HG03064 (cell line): ENCODE results near the gene NOC2L.
"Not testable (repeated sequence)": the region's sequence is repeated elsewhere in the genome, so short reads cannot be mapped to it uniquely, and the experiment has no call there.

ENCODE experiments used
- ATAC-seq: cut with Tn5 transposase; IDR thresholded peaks from one replicate; pipeline ENCODE4 v1.9.1; 2021; ENCODE audit warnings: low read depth; ENCODE audit not compliant: unreplicated experiment

The NOC2L gene

GRCh38 chr1:994546-994945, 35.5 kb upstream of the NOC2L start:
- ATAC-seq: not testable (repeated sequence)

- no peak for ATAC-seq
Observed at GRCh38 chr1:993379-993995, 34.4 kb upstream of the NOC2L start.

DNA sequence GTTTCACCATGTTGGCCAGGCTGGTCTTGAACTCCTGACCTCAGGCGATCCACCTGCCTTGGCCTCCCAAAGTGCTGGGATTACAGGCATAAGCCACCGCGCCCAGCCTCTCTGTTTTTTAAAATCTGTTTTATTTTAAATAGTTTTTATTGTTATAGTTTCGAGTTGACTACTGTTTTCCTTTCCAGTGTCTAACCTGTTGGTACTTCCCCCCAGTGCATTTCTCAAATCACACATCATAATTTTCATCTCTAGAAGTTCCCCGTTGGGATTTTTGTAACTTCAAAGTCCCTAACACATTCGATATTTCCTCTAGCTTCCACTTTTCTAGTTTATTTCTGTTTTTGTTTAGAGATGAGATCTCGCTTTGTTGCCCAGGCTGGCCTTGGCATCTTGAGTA, 33.3 kb upstream of the NOC2L start:
- ATAC-seq: no peak

DNA sequence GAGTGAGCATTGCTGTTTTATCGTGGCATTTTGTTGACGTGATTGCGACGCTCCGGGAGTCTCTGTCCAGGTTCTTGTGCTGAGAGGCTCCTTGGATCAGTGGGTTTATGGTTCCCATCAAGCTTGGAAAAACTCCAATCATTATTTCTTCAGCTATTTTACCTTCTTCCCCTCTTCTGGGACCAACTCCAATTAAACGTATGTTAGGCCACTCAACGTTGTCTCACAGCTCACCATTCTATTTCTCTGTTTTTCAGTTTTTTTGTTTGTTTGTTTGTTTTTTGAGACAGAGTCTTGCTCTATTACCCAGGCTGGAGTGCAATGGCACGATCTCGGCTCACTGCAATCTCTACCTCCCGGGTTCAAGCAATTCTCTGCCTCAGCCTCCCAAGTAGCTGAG, 32.8 kb upstream of the NOC2L start:
- no peak for ATAC-seq

DNA sequence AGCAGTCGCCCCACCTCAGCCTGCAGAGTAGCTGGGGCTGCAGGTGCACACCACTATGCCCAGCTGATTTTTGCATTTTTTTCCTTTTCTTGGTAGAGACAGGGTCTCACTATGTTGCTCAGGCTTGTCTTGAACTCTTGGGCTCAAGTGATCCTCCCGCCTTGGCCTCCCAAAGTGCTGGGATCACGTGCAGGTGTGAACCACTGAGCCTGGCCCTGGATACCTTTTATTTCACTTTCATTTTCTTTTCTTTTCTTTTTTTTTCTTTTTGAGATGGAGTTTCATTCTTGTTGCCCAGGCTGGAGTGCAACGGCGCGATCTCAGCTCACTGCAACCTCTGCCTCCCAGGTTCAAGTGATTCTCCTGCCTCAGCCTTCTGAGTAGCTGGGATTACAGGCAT, 32.2 kb upstream of the NOC2L start:
- ATAC-seq: not testable (repeated sequence)

GRCh38 chr1:988061-988460, 29.0 kb upstream of the NOC2L start:
- ATAC-seq: not testable (repeated sequence)

GRCh38 chr1:985126-985525, 26.1 kb upstream of the NOC2L start:
- ATAC-seq: no peak

DNA sequence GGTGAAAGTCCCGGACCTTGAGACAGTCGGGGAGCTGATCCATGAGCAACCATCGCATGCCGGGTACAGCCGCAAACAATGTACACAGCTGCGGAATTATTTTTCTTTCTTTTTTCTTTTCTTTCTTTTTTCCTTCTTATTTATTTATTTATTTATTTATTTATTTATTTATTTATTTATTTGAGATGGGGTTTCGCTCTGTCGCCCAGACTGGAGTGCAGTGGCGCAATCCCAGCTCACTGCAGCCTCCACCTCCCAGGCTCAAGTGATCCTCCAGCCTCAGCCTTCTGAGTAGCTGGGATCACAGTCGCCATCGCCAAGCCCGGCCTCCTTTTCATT, 25.4 kb upstream of the NOC2L start:
- no peak for ATAC-seq

- ATAC-seq: no peak
Observed at GRCh38 chr1:983798-984475, 24.9 kb upstream of the NOC2L start.

DNA sequence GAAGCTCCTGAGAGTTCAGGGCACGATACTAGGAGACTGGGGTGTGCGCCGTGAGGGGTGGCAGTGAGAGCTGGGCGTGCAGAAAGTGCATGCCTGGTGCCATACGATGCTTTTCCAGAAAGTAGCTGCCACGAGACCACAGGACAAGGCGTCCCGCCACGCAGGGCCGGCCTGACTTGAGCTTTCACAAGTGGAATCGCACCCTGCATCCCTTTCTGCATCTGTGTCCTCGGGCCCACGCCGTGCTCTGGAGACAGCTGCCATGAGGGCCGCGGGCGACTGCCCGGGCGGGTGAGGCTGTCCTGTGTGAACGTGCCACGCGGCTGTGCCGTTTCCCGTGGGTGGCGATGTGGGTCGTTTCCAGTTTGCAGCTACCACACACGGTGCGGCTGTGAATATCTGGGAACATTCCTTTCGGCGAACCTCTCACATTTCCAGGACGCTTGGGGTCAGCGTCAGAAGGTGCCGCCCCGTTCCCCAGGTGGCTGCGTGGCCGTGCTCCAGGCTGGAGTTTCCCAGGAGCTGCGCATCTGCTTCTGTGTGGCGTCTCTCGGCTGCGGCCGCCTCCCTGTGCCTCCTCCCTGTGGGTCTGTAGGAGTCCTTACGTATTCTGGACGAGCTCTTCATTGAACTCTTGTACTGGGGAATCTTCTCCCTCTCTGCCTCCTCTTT, 23.8 kb upstream of the NOC2L start:
- ATAC-seq: no peak

GRCh38 chr1:981955-982558, 23.0 kb upstream of the NOC2L start, which contains the start of gene PERM1:
Gene PERM1 (minus strand): TSS chr1:982093. CDS start chr1:981029, 1,064 bp downstream.
- no peak for ATAC-seq

DNA sequence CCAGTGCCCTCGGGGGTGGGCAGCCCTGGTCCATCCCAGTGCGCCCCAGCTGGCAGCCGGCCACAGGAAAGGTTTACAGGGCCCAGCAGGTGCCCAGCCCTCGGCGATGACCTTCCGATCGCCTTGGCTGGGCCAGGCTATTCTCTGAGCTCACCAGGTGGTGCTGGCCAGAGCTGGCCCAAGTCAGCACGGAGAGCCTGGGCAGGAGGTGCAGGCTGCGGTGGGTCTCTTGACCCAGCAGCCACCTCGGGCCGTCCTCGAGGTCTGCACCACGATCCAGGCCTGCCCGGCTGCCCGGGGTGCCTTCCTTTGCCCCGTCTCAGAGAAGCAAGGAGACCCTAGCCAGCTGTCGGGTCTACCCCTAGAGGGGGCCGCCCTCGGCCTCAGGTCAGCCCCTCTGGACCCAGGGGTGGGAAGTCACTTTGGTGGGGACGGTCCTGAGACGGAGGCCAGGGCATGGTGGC, 22.5 kb upstream of the NOC2L start:
- no peak for ATAC-seq

DNA sequence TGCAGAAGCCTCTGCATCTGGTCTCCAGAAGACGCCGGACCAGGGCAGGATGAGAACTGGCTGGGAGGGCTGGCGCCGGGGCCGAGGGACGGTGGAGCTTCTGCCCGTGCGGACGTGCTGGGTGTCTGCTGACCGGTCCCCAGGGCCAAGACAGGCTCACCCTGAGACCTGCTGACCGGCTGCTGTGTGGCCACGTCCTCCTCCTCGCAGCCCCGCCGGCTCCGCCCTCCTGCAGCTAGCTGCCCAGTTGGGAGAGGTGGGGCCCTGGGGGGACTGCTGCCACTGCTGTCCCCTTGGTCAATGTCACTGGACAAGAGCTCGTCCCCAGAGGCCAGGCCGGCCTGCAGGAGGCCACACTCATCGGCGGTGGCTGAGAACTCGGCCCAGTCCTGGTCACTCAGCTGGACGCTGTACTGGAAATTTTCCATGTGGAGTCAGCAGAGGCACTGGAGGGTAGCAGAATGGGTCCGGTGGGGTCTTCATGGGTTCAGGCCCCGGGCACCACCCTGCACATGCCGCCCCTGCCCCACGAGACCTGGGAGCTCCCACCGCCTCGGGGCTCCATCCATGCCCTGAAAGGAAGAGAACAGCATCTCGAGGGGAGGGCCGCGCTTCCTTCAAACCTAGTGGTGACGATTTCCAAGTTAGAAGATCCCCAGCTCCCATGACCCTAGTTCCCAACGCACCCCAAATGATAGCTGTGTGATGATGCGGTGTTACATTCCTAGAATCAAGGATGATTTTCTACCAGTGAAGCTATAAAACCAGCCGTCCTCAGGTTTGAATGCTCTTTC, 21.7 kb upstream of the NOC2L start:
- ATAC-seq: no peak

DNA sequence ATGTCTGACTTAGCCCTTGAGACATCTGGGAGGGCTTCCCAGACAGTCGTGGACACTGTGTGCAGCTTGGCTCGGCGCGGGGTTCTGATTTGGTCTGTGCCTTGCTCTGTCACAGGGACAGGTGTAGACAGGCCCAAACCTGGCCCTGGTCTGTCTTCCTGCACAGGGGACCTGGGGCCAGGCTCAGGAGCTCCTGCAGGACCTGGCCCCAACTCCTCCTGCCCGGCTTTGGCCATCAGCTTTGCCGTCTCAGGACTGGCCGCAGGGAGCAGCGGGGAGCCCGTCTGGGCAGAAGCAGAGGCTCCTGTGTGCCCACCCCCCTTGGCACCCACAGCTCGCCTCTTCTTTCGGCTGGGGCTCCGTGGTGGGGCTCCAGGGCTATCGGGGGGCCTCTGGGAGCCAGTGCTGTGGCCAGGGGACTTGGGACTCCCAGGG, 21.1 kb upstream of the NOC2L start:
- ATAC-seq: no peak

DNA sequence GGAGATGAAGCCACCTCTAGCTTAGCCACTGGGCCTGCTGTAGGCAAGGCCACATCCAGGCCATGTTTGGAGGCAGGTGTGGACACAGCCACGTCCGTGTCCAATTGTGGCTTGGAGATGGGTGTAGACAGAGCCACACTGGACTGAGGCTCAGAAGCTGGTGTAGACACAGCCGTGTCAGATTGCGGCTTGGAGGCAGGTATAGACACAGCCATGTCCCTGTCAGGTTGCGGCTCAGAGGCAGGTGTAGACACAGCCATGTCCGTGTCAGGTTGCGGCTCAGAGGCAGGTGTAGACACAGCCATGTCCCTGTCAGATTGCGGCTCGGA, 20.7 kb upstream of the NOC2L start:
- no peak for ATAC-seq

DNA sequence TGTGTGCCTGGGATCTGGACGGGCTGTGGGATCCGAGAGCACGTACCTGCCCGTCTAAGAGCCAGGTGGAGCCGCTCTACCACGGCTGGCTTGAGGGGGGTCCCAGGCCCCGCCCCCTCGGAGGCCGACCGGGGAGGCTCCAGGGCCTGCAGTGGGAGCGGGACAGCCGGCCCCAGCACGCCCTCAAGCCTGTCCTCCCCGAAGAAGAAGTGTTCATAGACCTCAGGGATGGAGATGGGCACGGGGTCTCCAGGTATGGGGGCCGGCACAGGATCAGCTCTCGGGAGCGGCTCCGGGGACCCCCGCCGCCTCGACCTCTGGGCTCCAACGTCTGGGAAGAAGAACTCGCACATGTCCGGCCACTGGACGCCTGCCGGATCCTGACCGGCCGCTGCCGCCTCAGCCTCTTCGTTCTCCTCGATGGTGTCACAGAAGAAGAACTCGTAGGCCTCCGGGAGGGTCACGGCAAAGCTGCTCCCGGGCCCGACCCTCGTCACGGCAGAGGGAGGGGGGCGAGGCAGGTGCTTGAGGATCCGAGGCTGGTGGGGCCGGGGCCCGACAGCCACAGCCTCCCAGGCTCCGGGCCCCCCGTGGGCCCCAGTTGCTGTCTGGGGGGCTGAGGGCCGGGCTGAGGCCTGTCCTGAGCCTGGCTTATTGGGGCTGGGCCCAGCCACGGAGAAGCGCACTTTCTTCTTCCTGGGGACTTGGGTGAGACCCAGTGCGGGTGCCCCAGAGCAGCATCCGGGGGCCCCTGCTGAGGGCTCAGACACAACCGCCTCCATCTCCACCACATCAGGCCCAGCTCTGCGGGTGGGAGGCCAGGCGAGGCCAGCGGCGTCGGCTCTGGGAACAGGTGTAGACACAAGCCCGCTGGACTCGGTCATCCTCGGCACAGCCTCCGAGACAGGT, 20.0 kb upstream of the NOC2L start:
- no peak for ATAC-seq

- no peak for ATAC-seq
Observed at GRCh38 chr1:978069-978834, 19.2 kb upstream of the NOC2L start.

DNA sequence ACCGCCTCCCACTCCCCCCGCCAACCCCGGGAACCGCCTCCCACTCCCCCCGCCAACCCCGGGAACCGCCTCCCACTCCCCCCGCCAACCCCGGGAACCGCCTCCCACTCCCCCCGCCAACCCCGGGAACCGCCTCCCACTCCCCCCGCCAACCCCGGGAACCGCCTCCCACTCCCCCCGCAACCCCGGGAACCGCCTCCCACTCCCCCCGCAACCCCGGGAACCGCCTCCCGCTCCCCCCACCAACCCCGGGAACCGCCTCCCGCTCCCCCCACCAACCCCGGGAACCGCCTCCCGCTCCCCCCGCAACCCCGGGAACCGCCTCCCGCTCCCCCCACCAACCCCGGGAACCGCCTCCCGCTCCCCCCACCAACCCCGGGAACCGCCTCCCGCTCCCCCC, 17.7 kb upstream of the NOC2L start:
- not testable (repeated sequence) for ATAC-seq
